Nephron (organoid): ENCODE data around the gene CNTN4.
A peak's percentile ranks its signal among the peaks of the same experiment; 100 is the strongest.

Source experiments
- H3K27ac Mint-ChIP-seq, 3 experiments: 2 replicates each; pipeline ENCODE4 v1.8.0; 2020; ENCODE audit warnings: mixed read lengths in 3 of 3, mild to moderate bottlenecking in 2 of 3, moderate library complexity in 1 of 3
- H3K27me3 Mint-ChIP-seq: 2 replicates; pipeline ENCODE4 v1.8.0; 2021; ENCODE audit warnings: low read depth, mild to moderate bottlenecking, moderate library complexity, mixed read lengths
- H3K36me3 Mint-ChIP-seq: 2 replicates; pipeline ENCODE4 v1.8.0; 2020; ENCODE audit warnings: low read depth, mixed read lengths
- H3K4me1 Mint-ChIP-seq: 2 replicates; pipeline ENCODE4 v1.8.0; 2020; ENCODE audit warnings: mixed read lengths
- H3K4me3 Mint-ChIP-seq, 3 experiments: 2 replicates each; pipeline ENCODE4 v1.8.0; 2020; ENCODE audit warnings: mild to moderate bottlenecking in 3 of 3, mixed read lengths in 3 of 3, moderate library complexity in 2 of 3
- H3K9me3 Mint-ChIP-seq: 2 replicates; pipeline ENCODE4 v1.8.0; 2020; ENCODE audit warnings: mixed read lengths
- TF ChIP-seq, protein P1 (sequence below), 3 experiments: fragments of 200-600 bp; sonication (generic); IDR thresholded peaks; one replicate each; pipeline ENCODE4 v1.5.0; 2021; ENCODE audit warnings: antibody characterized with exemption in 3 of 3; ENCODE audit not compliant: unreplicated experiment in 3 of 3

Gene CNTN4

DNA sequence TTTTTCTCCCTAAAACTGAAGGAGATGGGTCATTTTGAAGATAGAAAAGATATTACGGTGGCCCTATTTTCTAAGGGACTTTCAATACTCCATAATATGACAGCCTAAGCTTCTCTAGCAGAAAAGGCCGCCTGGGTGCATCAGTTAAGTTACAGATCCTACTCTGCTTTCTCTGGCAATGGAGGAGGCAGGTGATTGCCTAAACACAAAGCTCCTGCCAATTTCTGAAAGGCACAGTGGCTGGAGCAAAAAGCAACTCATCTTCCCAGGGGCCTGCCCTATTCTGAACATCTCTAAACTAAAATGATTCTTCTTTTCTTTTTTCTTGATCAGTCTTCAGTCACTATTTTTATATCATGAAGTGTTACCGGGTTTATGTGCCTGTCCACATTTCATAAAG, 276.7 kb downstream of the CNTN4 start:
- Mint-ChIP-seq H3K4me3 (no peak overlapping the region), H3K9me3 (no peaks in the 10 kb centered on the region), H3K27me3 (no peaks in the 10 kb centered on the region), H3K27ac (no peak overlapping the region), H3K4me1 (peaks cover 13% of the 10 kb centered on the region), H3K36me3 (no peaks in the 10 kb centered on the region)
- TF ChIP-seq, protein P1, sequence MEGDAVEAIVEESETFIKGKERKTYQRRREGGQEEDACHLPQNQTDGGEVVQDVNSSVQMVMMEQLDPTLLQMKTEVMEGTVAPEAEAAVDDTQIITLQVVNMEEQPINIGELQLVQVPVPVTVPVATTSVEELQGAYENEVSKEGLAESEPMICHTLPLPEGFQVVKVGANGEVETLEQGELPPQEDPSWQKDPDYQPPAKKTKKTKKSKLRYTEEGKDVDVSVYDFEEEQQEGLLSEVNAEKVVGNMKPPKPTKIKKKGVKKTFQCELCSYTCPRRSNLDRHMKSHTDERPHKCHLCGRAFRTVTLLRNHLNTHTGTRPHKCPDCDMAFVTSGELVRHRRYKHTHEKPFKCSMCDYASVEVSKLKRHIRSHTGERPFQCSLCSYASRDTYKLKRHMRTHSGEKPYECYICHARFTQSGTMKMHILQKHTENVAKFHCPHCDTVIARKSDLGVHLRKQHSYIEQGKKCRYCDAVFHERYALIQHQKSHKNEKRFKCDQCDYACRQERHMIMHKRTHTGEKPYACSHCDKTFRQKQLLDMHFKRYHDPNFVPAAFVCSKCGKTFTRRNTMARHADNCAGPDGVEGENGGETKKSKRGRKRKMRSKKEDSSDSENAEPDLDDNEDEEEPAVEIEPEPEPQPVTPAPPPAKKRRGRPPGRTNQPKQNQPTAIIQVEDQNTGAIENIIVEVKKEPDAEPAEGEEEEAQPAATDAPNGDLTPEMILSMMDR (IDR thresholded peaks at IDR 0.05; ENCODE audit: unreplicated experiment in 3 of 3): no peak

DNA sequence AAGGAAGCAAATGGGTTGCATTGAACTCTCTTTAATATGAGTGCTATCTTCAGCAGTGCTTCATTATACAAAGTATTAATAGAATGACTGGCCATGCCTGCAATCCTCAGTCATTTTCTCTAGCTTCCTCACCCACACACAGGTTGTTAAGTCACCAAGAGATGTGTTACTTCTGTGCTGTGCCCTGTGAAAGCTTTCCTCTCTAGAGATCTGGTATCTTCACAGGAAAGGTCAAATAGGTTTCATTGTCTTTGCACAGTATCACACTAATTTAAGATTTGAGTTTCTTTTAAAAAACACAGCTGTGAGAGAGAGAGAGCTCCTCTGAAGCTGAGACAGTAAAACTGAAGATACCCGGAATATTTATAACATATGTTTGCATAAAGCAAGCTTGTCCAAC, 278.6 kb downstream of the CNTN4 start:
- H3K4me3 Mint-ChIP-seq: no peak overlapping the region

DNA sequence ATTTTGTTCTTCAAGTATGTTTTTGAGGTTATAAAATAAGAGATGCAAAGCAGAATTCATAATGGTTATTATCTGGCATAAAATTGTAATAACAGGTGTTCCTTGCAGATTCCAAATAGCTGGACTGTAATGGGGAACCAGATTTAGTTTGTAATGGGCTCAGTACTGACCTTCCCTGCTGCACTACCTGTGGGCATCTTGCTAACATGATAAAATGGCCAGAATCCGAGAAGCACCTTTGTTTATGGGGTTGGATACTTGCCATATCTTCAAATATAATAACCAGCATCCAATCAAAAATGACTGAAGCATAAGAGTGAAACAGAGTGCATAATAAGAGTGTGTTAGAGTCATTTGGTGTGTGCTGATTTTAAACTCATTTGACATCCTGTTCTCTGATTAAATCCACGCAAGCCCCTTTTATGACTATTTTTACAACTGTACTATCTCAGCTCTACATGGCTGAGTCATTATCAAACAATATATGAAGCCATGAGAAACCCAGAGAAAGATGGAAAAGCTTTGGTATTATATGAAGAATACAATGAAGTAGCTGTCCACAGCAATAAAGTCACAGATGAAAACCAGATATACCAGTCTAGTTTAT, 292.4 kb downstream of the CNTN4 start:
- no peak overlapping the region for H3K27ac Mint-ChIP-seq
- peaks cover 6% of the 10 kb centered on the region for H3K36me3 Mint-ChIP-seq
- H3K4me3 Mint-ChIP-seq: no peak overlapping the region
- TF ChIP-seq, protein P1 (IDR thresholded peaks at IDR 0.05; ENCODE audit: unreplicated experiment in 3 of 3): no peak
- no peaks in the 10 kb centered on the region for H3K4me1 Mint-ChIP-seq
- H3K9me3 Mint-ChIP-seq: no peaks in the 10 kb centered on the region
- H3K27me3 Mint-ChIP-seq: no peaks in the 10 kb centered on the region

More for the DNA sequence above, 278.6 kb downstream of the CNTN4 start:
- Mint-ChIP-seq H3K27ac (peak overlapping the region in 1 of 3 experiments; percentile 14), H3K27me3 (no peaks in the 10 kb centered on the region), H3K36me3 (no peaks in the 10 kb centered on the region), H3K4me1 (peaks cover 9% of the 10 kb centered on the region), H3K9me3 (no peaks in the 10 kb centered on the region)
- TF ChIP-seq, protein P1 (IDR thresholded peaks at IDR 0.05; ENCODE audit: unreplicated experiment in 3 of 3): no peak

DNA sequence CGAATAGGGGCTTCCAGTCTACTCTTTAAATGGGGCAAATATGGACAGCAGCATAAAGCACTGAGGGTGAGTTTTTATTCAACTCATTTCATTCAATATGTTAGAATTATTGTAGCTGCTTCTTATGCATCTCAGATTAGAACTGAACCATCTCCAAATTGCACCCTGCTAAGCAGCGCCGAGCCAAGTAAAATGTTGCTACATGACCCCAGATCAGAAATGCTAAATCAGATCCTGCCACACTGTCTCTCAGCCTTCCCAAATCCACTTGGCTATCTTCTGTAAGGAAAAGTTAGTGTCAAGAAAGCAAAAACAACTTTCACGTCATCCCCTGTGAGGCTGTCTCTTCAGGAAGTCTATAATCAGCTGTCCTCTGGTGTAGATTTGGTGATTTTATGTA, 293.2 kb downstream of the CNTN4 start:
- Mint-ChIP-seq H3K36me3 (peaks cover 6% of the 10 kb centered on the region), H3K4me1 (no peaks in the 10 kb centered on the region), H3K4me3 (no peak overlapping the region), H3K9me3 (no peaks in the 10 kb centered on the region), H3K27ac (peak overlapping the region in 1 of 3 experiments; percentile 26), H3K27me3 (no peaks in the 10 kb centered on the region)
- TF ChIP-seq, protein P1 (IDR thresholded peaks at IDR 0.05; ENCODE audit: unreplicated experiment in 3 of 3): no peak

DNA sequence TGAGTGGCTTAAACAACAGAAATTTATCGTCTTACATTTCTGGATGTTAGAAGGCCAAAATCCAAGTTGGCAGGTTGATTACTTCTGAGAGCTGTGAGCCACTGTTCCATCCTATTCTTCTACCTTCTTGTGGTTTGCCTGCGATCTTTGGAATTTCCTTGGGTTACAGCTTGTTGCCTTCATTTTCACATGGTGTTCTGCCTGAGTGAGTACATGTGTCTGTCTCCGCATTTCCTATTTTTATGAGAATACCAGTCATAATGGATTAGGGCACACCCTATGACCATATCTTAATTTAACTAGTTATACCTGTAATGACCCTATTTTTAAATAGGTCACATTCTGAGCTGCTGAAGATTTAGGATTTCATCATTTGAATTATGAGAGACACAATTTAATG, 294.3 kb downstream of the CNTN4 start:
- Mint-ChIP-seq H3K27me3 (no peaks in the 10 kb centered on the region), H3K4me3 (no peak overlapping the region), H3K36me3 (peaks cover 6% of the 10 kb centered on the region), H3K9me3 (no peaks in the 10 kb centered on the region), H3K27ac (peak overlapping the region in 1 of 3 experiments; percentile 30), H3K4me1 (no peaks in the 10 kb centered on the region)
- TF ChIP-seq, protein P1 (IDR thresholded peaks at IDR 0.05; ENCODE audit: unreplicated experiment in 3 of 3): no peak

DNA sequence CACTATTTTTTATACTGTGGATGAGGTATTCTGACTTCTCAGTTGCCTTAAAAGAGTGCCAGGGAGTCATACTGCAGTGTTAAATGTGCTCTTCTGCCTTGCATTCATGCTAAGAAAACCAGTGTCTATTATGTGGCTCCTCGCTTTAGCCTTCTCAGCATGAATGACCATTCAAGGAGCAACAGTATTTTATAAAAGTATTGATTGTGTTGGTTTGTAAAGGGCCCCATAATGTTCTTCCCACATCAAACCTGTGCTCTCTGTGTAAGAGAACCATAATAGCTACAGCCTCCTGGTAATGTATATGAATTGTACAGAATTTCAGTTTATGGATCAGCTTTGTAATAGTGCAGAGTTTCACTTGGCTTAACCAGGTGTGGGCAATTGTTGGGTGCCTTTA, 316.4 kb downstream of the CNTN4 start:
- H3K4me1 Mint-ChIP-seq: no peaks in the 10 kb centered on the region
- H3K9me3 Mint-ChIP-seq: no peaks in the 10 kb centered on the region
- H3K36me3 Mint-ChIP-seq: no peaks in the 10 kb centered on the region
- H3K27me3 Mint-ChIP-seq: no peaks in the 10 kb centered on the region
- H3K27ac Mint-ChIP-seq: no peak overlapping the region
- H3K4me3 Mint-ChIP-seq: no peak overlapping the region
- TF ChIP-seq, protein P1 (IDR thresholded peaks at IDR 0.05; ENCODE audit: unreplicated experiment in 3 of 3): no peak
